ENCODE results near the gene RPSA.

DNA sequence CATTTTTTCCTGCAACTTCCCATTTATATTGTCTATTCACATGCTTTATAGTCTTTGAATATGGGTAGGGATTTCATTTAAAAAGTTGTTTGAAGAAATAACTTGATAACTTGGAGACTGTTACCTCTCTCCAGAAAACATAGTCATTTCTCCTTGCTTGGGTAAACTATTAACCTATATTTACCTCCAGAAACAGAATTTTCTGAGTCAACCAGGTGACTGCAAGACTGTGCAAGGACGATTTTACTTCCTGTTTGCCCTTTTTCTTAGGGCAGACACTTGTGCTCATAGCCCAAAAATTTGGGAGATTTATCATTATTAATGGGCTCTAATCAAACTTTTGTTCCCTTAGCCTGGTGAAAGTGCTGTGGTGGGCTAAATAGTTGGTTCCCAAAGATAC, 46.6 kb downstream of the RPSA start:
- TF ChIP-seq, protein P1, sequence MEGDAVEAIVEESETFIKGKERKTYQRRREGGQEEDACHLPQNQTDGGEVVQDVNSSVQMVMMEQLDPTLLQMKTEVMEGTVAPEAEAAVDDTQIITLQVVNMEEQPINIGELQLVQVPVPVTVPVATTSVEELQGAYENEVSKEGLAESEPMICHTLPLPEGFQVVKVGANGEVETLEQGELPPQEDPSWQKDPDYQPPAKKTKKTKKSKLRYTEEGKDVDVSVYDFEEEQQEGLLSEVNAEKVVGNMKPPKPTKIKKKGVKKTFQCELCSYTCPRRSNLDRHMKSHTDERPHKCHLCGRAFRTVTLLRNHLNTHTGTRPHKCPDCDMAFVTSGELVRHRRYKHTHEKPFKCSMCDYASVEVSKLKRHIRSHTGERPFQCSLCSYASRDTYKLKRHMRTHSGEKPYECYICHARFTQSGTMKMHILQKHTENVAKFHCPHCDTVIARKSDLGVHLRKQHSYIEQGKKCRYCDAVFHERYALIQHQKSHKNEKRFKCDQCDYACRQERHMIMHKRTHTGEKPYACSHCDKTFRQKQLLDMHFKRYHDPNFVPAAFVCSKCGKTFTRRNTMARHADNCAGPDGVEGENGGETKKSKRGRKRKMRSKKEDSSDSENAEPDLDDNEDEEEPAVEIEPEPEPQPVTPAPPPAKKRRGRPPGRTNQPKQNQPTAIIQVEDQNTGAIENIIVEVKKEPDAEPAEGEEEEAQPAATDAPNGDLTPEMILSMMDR (IDR thresholded peaks at IDR 0.05) = no peak
- TF ChIP-seq ZFX (IDR thresholded peaks at IDR 0.05; ENCODE audit: borderline replicate concordance) = no peak

Measured in 22Rv1 (cell line).